Measurements from ENCODE around the gene WWTR1. TPM values are rescaled to one million over a fixed set of nuclear protein-coding genes. Genes with fewer than 3 reads are reported as not detected.
A peak's percentile ranks its signal among the peaks of the same experiment; 100 is the strongest.

Gene WWTR1
- total and polyA plus RNA-seq, 4 donors = 4.5 to 11.8 (median 9.0) TPM

- peak; percentile 13 for TF ChIP-seq SP1 (IDR thresholded peaks at IDR 0.05)
- TF ChIP-seq EGR1 (IDR thresholded peaks at IDR 0.05; ENCODE audit: low read depth in 2 of 2) = no peak
- TF ChIP-seq, protein P1, sequence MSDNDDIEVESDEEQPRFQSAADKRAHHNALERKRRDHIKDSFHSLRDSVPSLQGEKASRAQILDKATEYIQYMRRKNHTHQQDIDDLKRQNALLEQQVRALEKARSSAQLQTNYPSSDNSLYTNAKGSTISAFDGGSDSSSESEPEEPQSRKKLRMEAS (IDR thresholded peaks at IDR 0.05) = no peak
- TF ChIP-seq GABPA (IDR thresholded peaks at IDR 0.05 in 1 of 2, conservative IDR thresholded peaks at IDR 0.05 in 1 of 2) = no peak
- peak; percentile 60 to 76 for TF ChIP-seq HNF4A (conservative IDR thresholded peaks at IDR 0.05)
- DNase-seq (ENCODE audit: low spot score) = no peak
- Histone ChIP-seq H3K27me3 (ENCODE audit: control insufficient read depth in 4 of 4, insufficient read depth in 4 of 4, low read length in 3 of 4) (peaks cover 0 to 2% (median 0%) of the 10 kb centered on the region in 4 donors), H3K4me3 (ENCODE audit: low read depth in 1 of 3, low read length in 3 of 3) (no peak overlapping the region), H3K36me3 (ENCODE audit: control insufficient read depth in 4 of 4, insufficient read depth in 3 of 4, low read depth in 1 of 4, low read length in 3 of 4) (peaks cover 0 to 3% (median 1%) of the 10 kb centered on the region in 4 donors), H3K27ac (ENCODE audit: low read depth in 1 of 2, low read length in 2 of 2) (peak overlapping the region in 1 of 2 donors; percentile 31), H3K9me3 (ENCODE audit: control insufficient read depth in 4 of 4, low read length in 3 of 4) (no peaks in the 10 kb centered on the region), H3K4me1 (ENCODE audit: control insufficient read depth in 4 of 4, insufficient read depth in 4 of 4, low read length in 3 of 4) (peaks cover 0 to 30% (median 16%) of the 10 kb centered on the region in 4 donors), H3K9ac (ENCODE audit: low read depth in 1 of 2, low read length in 2 of 2) (no peak overlapping the region)
- 28% methylated on average over 2 of the region's 2 CpGs for WGBS
Measured at GRCh38 chr3:149653564-149653963, 4.3 kb downstream of the WWTR1 start.

DNA sequence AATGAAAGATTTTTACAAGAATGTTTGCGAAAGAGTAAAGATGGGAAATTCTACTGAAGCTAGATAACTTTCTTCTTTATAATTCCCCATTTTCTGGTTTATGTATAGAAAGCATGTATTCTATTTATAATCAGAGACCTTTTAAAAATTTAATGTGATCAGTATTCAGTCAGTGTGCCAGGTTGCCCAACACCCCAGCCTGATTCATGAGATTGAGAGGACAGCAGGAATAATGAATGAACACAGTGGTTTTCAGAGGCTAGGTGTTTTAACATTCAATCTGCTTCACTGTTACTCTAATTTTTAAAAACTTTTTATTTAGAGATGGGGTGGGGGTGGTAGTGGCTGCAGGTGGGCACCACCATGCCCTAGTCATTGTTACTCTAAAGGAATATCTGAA lies 4.7 kb downstream of the WWTR1 start:
- TF ChIP-seq GABPA (IDR thresholded peaks at IDR 0.05 in 1 of 2, conservative IDR thresholded peaks at IDR 0.05 in 1 of 2) = no peak
- no peak for TF ChIP-seq HNF4G (IDR thresholded peaks at IDR 0.05)
- no peak for TF ChIP-seq HNF4A (conservative IDR thresholded peaks at IDR 0.05)
- no peak for TF ChIP-seq SP1 (IDR thresholded peaks at IDR 0.05)
- H3K9ac ChIP-seq (ENCODE audit: low read depth in 1 of 2, low read length in 2 of 2) = no peak overlapping the region
- WGBS = 96% methylated on average over 1 of the region's 1 CpG
- DNase-seq (ENCODE audit: low spot score) = no peak
- H3K27ac ChIP-seq (ENCODE audit: low read depth in 1 of 2, low read length in 2 of 2) = peak overlapping the region in 1 of 2 donors; percentile 31
- H3K27me3 ChIP-seq (ENCODE audit: control insufficient read depth in 4 of 4, insufficient read depth in 4 of 4, low read length in 3 of 4) = peaks cover 0 to 2% (median 0%) of the 10 kb centered on the region in 4 donors
- H3K4me1 ChIP-seq (ENCODE audit: control insufficient read depth in 4 of 4, insufficient read depth in 4 of 4, low read length in 3 of 4) = peaks cover 0 to 27% (median 15%) of the 10 kb centered on the region in 4 donors
- H3K36me3 ChIP-seq (ENCODE audit: control insufficient read depth in 4 of 4, insufficient read depth in 3 of 4, low read depth in 1 of 4, low read length in 3 of 4) = peaks cover 0 to 3% (median 1%) of the 10 kb centered on the region in 4 donors
- H3K9me3 ChIP-seq (ENCODE audit: control insufficient read depth in 4 of 4, low read length in 3 of 4) = no peaks in the 10 kb centered on the region
- no peak overlapping the region for H3K4me3 ChIP-seq (ENCODE audit: low read depth in 1 of 3, low read length in 3 of 3)

- TF ChIP-seq SP1 (IDR thresholded peaks at IDR 0.05) (no peak), RXRA (IDR thresholded peaks at IDR 0.05) (no peak), FOXA1 (IDR thresholded peaks at IDR 0.05) (no peak), JUND (IDR thresholded peaks at IDR 0.05) (no peak), NR2F2 (IDR thresholded peaks at IDR 0.05) (no peak), GABPA (IDR thresholded peaks at IDR 0.05 in 1 of 2, conservative IDR thresholded peaks at IDR 0.05 in 1 of 2) (no peak), YY1 (IDR thresholded peaks at IDR 0.05) (no peak), FOXA2 (IDR thresholded peaks at IDR 0.05) (no peak), EGR1 (IDR thresholded peaks at IDR 0.05; ENCODE audit: low read depth in 2 of 2) (no peak), REST (IDR thresholded peaks at IDR 0.05) (no peak), HNF4A (conservative IDR thresholded peaks at IDR 0.05) (no peak), HNF4G (IDR thresholded peaks at IDR 0.05) (no peak), TAF1 (conservative IDR thresholded peaks at IDR 0.05) (no peak)
- TF ChIP-seq, protein P1 (IDR thresholded peaks at IDR 0.05) = no peak
- Histone ChIP-seq H3K9me3 (ENCODE audit: control insufficient read depth in 4 of 4, low read length in 3 of 4) (no peaks in the 10 kb centered on the region), H3K27ac (ENCODE audit: low read depth in 1 of 2, low read length in 2 of 2) (no peak overlapping the region), H3K36me3 (ENCODE audit: control insufficient read depth in 4 of 4, insufficient read depth in 3 of 4, low read depth in 1 of 4, low read length in 3 of 4) (peaks cover 0 to 6% (median 2%) of the 10 kb centered on the region in 4 donors), H3K9ac (ENCODE audit: low read depth in 1 of 2, low read length in 2 of 2) (no peak overlapping the region), H3K27me3 (ENCODE audit: control insufficient read depth in 4 of 4, insufficient read depth in 4 of 4, low read length in 3 of 4) (no peaks in the 10 kb centered on the region), H3K4me1 (ENCODE audit: control insufficient read depth in 4 of 4, insufficient read depth in 4 of 4, low read length in 3 of 4) (peaks cover 0 to 14% (median 7%) of the 10 kb centered on the region in 4 donors), H3K4me3 (ENCODE audit: low read depth in 1 of 3, low read length in 3 of 3) (no peak overlapping the region)
- DNase-seq (ENCODE audit: low spot score) = no peak
- WGBS = 94% methylated on average over 1 of the region's 1 CpG
Measured at GRCh38 chr3:149650828-149651227, 7.0 kb downstream of the WWTR1 start.

Data from liver (tissue), 9 donors.